ENCODE measurements around the gene CREM.
A peak's percentile ranks its signal among the peaks of the same experiment; 100 is the strongest.

- TF ChIP-seq, protein P1, sequence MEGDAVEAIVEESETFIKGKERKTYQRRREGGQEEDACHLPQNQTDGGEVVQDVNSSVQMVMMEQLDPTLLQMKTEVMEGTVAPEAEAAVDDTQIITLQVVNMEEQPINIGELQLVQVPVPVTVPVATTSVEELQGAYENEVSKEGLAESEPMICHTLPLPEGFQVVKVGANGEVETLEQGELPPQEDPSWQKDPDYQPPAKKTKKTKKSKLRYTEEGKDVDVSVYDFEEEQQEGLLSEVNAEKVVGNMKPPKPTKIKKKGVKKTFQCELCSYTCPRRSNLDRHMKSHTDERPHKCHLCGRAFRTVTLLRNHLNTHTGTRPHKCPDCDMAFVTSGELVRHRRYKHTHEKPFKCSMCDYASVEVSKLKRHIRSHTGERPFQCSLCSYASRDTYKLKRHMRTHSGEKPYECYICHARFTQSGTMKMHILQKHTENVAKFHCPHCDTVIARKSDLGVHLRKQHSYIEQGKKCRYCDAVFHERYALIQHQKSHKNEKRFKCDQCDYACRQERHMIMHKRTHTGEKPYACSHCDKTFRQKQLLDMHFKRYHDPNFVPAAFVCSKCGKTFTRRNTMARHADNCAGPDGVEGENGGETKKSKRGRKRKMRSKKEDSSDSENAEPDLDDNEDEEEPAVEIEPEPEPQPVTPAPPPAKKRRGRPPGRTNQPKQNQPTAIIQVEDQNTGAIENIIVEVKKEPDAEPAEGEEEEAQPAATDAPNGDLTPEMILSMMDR (IDR thresholded peaks at IDR 0.05 in 2 of 3, conservative IDR thresholded peaks at IDR 0.05 in 1 of 3; ENCODE audit: control insufficient read depth in 2 of 3, extremely low read depth in 1 of 3, insufficient read depth in 1 of 3, low read depth in 3 of 3, low read length in 3 of 3): no peak
- TF ChIP-seq CREB1 (IDR thresholded peaks at IDR 0.05; ENCODE audit: low read depth): peak; percentile 90
- no peak for TF ChIP-seq CEBPB (IDR thresholded peaks at IDR 0.05; ENCODE audit: borderline replicate concordance in 1 of 2, low read depth in 2 of 2, low read length in 2 of 2)
- no peak for TF ChIP-seq SREBF2 (IDR thresholded peaks at IDR 0.05; ENCODE audit: low read length)
- no peak for TF ChIP-seq POLR2A (IDR thresholded peaks at IDR 0.05; ENCODE audit: low read depth, low read length)
- TF ChIP-seq, protein P2, sequence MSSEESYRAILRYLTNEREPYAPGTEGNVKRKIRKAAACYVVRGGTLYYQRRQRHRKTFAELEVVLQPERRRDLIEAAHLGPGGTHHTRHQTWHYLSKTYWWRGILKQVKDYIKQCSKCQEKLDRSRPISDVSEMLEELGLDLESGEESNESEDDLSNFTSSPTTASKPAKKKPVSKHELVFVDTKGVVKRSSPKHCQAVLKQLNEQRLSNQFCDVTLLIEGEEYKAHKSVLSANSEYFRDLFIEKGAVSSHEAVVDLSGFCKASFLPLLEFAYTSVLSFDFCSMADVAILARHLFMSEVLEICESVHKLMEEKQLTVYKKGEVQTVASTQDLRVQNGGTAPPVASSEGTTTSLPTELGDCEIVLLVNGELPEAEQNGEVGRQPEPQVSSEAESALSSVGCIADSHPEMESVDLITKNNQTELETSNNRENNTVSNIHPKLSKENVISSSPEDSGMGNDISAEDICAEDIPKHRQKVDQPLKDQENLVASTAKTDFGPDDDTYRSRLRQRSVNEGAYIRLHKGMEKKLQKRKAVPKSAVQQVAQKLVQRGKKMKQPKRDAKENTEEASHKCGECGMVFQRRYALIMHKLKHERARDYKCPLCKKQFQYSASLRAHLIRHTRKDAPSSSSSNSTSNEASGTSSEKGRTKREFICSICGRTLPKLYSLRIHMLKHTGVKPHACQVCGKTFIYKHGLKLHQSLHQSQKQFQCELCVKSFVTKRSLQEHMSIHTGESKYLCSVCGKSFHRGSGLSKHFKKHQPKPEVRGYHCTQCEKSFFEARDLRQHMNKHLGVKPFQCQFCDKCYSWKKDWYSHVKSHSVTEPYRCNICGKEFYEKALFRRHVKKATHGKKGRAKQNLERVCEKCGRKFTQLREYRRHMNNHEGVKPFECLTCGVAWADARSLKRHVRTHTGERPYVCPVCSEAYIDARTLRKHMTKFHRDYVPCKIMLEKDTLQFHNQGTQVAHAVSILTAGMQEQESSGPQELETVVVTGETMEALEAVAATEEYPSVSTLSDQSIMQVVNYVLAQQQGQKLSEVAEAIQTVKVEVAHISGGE (CRISPR knock-in tag; IDR thresholded peaks at IDR 0.05): no peak
- TF ChIP-seq, protein P3, sequence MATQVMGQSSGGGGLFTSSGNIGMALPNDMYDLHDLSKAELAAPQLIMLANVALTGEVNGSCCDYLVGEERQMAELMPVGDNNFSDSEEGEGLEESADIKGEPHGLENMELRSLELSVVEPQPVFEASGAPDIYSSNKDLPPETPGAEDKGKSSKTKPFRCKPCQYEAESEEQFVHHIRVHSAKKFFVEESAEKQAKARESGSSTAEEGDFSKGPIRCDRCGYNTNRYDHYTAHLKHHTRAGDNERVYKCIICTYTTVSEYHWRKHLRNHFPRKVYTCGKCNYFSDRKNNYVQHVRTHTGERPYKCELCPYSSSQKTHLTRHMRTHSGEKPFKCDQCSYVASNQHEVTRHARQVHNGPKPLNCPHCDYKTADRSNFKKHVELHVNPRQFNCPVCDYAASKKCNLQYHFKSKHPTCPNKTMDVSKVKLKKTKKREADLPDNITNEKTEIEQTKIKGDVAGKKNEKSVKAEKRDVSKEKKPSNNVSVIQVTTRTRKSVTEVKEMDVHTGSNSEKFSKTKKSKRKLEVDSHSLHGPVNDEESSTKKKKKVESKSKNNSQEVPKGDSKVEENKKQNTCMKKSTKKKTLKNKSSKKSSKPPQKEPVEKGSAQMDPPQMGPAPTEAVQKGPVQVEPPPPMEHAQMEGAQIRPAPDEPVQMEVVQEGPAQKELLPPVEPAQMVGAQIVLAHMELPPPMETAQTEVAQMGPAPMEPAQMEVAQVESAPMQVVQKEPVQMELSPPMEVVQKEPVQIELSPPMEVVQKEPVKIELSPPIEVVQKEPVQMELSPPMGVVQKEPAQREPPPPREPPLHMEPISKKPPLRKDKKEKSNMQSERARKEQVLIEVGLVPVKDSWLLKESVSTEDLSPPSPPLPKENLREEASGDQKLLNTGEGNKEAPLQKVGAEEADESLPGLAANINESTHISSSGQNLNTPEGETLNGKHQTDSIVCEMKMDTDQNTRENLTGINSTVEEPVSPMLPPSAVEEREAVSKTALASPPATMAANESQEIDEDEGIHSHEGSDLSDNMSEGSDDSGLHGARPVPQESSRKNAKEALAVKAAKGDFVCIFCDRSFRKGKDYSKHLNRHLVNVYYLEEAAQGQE (IDR thresholded peaks at IDR 0.05; ENCODE audit: low read depth, low read length): no peak
- TF ChIP-seq SIN3A (IDR thresholded peaks at IDR 0.05; ENCODE audit: low read depth, low read length): no peak
These were observed 68.3 kb downstream of the CREM start for GRCh38 chr10:35194906-35195305.

All from GM12878 (cell line).